ENCODE measurements around the gene WRAP73. TPM values are rescaled to one million over a fixed set of nuclear protein-coding genes. Genes with fewer than 3 reads are reported as not detected.
A peak's percentile ranks its signal among the peaks of the same experiment; 100 is the strongest.

Gene WRAP73
- total and polyA plus RNA-seq, 9 of the 15 experiments (the other 6 are each of a cell fraction or from before 2014, with no cell fraction given) = 4.3 to 51.8 (median 30.1) TPM

GRCh38 chr1:3600354-3600753 lies 49.5 kb downstream of the WRAP73 start:
- BruUV-seq (replicated peaks) = no TSS peak
- 4% methylated on average over 10 of the region's 10 CpGs for WGBS (ENCODE audit: insufficient coverage, low coverage, missing lambda C conversion rate)
- peak; percentile 88 for TF ChIP-seq ZNF263 (CRISPR knock-in tag; IDR thresholded peaks at IDR 0.05; ENCODE audit: borderline replicate concordance)
- TF ChIP-seq ZKSCAN1 (IDR thresholded peaks at IDR 0.05; ENCODE audit: low read depth, low read length) = no peak
- no peak overlapping the region for H3K4me2 ChIP-seq (ENCODE audit: insufficient read depth, low read length)
- H3K4me1 ChIP-seq (replicated peaks in 1 of 2; ENCODE audit: control insufficient read depth in 2 of 2, insufficient read depth in 2 of 2, low read length in 2 of 2) = peaks cover 6 to 65% of the 10 kb centered on the region in 2 experiments; a peak in 3 of 5 replicates
- no peaks in the 10 kb centered on the region for H3K79me2 ChIP-seq (ENCODE audit: control insufficient read depth, insufficient read depth, low read length)
- no peak overlapping the region for H2AFZ ChIP-seq (ENCODE audit: low read depth, low read length)
- POLR2A ChIA-PET = interaction anchor here (0.7 to 1.1 kb wide), 2 partner anchors 17 to 19 kb away, joined by 3 read pairs; no protein-coding TSS in a partner anchor
- H3K9me1 ChIP-seq (ENCODE audit: control insufficient read depth, insufficient read depth, low read length) = no peaks in the 10 kb centered on the region
- H3K36me3 ChIP-seq (ENCODE audit: control insufficient read depth, insufficient read depth, low read length) = no peaks in the 10 kb centered on the region
- CTCF ChIA-PET (ENCODE audit: low intra/inter-chr PET ratio) = no interaction called here
- H3K27me3 ChIP-seq (ENCODE audit: control insufficient read depth in 2 of 2, insufficient read depth in 2 of 2, low read length in 2 of 2) = peaks cover 14 to 69% of the 10 kb centered on the region in 2 experiments; a peak in 4 of 5 replicates
- H3K4me3 ChIP-seq = no peak overlapping the region
- ATAC-seq = no peak
- no peak for DNase-seq (ENCODE audit: extremely low read depth in 1 of 4, low spot score in 3 of 4)
- peaks cover 21% of the 10 kb centered on the region for H4K20me1 ChIP-seq (replicated peaks; ENCODE audit: control insufficient read depth, insufficient read depth, low read length)
- no peak overlapping the region for H3K27ac ChIP-seq (ENCODE audit: extremely low read depth, low read depth, low read length)
- intact Hi-C loops (cut with micrococcal nuclease) = no loop called here
- no peak overlapping the region for H3K9ac ChIP-seq (ENCODE audit: insufficient read depth in 1 of 2, low read depth in 2 of 2, low read length in 2 of 2)
- no peaks in the 10 kb centered on the region for H3K9me3 ChIP-seq (replicated peaks; ENCODE audit: control insufficient read depth, insufficient read depth, low read depth, low read length)
- in situ Hi-C loops (cut with MboI) = no loop called here
- no peak for FAIRE-seq

GRCh38 chr1:3599816-3600215 lies 50.1 kb downstream of the WRAP73 start:
- POLR2A ChIA-PET = interaction anchor here (0.6 to 1.5 kb wide), 3 partner anchors 8 to 83 kb away, joined by 3 read pairs; no protein-coding TSS in a partner anchor
- no peak for ATAC-seq
- H3K36me3 ChIP-seq (ENCODE audit: control insufficient read depth, insufficient read depth, low read length) = no peaks in the 10 kb centered on the region
- no peaks in the 10 kb centered on the region for H3K9me3 ChIP-seq (replicated peaks; ENCODE audit: control insufficient read depth, insufficient read depth, low read depth, low read length)
- H4K20me1 ChIP-seq (replicated peaks; ENCODE audit: control insufficient read depth, insufficient read depth, low read length) = peaks cover 21% of the 10 kb centered on the region
- no peak overlapping the region for H3K4me2 ChIP-seq (ENCODE audit: insufficient read depth, low read length)
- no TSS peak for BruUV-seq (replicated peaks)
- H3K9me1 ChIP-seq (ENCODE audit: control insufficient read depth, insufficient read depth, low read length) = no peaks in the 10 kb centered on the region
- FAIRE-seq = no peak
- H3K27me3 ChIP-seq (ENCODE audit: control insufficient read depth in 2 of 2, insufficient read depth in 2 of 2, low read length in 2 of 2) = peaks cover 19 to 74% of the 10 kb centered on the region in 2 experiments; a peak in 4 of 5 replicates
- no peak overlapping the region for H3K27ac ChIP-seq (ENCODE audit: extremely low read depth, low read depth, low read length)
- no peak overlapping the region for H2AFZ ChIP-seq (ENCODE audit: low read depth, low read length)
- DNase-seq (ENCODE audit: extremely low read depth in 1 of 4, low spot score in 3 of 4) = no peak
- 5% methylated on average over 14 of the region's 15 CpGs for WGBS (ENCODE audit: insufficient coverage, low coverage, missing lambda C conversion rate)
- peaks cover 6 to 67% of the 10 kb centered on the region in 2 experiments; a peak in 3 of 5 replicates for H3K4me1 ChIP-seq (replicated peaks in 1 of 2; ENCODE audit: control insufficient read depth in 2 of 2, insufficient read depth in 2 of 2, low read length in 2 of 2)
- intact Hi-C loops (cut with micrococcal nuclease) (no loop called here), in situ Hi-C loops (cut with MboI) (no loop called here)
- TF ChIP-seq NFIX (CRISPR knock-in tag; IDR thresholded peaks at IDR 0.05; ENCODE audit: low read depth) (no peak), POLR2G (IDR thresholded peaks at IDR 0.05; ENCODE audit: low read depth, low read length) (0 out of 2 replicates have a peak, but pooled peaks have one; percentile 22)
- no peak overlapping the region for H3K4me3 ChIP-seq
- CTCF ChIA-PET (ENCODE audit: low intra/inter-chr PET ratio) = no interaction called here
- 0 out of 4 replicates have a peak overlapping the region, but pooled peaks of 1 of the 2 experiments have one; percentile 26 for H3K9ac ChIP-seq (ENCODE audit: insufficient read depth in 1 of 2, low read depth in 2 of 2, low read length in 2 of 2)
- no peaks in the 10 kb centered on the region for H3K79me2 ChIP-seq (ENCODE audit: control insufficient read depth, insufficient read depth, low read length)
